ENCODE data around the gene ZNF254.
"Not testable (repeated sequence)": the region's sequence is repeated elsewhere in the genome, so short reads cannot be mapped to it uniquely, and the experiment has no call there.

ZNF254 gene

DNA sequence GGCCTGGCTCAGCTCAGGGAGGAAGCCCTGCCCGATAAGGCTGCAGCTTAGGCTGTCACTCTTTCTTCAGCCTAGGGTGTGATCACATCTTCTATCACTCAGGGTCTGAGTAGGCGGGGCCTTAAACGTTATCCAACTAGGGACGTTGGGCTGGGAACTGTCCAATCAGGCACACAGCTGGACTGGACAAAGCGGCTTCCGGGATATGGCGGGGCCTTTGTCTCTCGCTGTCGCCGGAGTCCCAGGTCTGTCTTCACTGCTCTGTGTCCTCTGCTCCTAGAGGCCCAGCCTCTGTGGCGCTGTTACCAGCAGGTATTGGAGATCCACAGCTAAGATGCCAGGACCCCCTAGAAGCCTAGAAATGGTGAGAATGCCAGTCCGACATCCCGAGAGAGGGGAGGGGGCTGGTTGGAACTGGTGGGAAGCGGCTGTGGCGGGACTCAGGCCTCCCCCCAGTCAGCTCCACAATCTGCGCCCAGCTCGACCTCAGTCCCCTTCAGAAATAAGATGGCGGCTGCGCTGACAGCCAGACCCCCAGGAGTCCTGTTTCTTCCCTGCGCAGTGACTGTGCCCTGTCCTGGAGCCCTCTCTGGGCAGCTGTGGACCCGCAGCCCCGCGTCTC is at the start of gene ZNF254:
Gene ZNF254, plus strand, starts transcription at position 214 of the 622 bp plus-strand sequence. Its CDS starts 121 bp downstream, at position 335.
- peak; percentile 47 to 53 for DNase-seq (ENCODE audit: low read depth in 2 of 2)

DNA sequence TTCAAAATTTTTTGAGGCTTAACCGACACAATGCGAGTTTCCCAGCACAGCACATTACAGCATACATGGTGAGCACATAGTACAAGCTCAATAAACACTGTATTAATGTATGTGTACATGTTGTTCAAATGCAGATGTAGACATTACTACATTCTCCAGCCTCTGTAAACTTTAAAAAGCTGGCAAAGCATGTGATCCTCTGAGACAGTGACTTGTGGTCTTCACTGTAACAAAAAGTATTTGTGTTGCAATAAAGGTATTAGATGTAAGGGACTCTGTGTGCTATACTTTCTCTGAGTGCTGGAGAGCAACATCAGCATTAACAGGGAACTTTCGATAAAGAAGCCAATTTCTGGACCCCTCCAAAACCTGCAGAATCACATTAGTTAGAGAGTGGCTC is 46.4 kb upstream of the ZNF254 start:
- no peak for DNase-seq (ENCODE audit: low read depth in 2 of 2)

DNA sequence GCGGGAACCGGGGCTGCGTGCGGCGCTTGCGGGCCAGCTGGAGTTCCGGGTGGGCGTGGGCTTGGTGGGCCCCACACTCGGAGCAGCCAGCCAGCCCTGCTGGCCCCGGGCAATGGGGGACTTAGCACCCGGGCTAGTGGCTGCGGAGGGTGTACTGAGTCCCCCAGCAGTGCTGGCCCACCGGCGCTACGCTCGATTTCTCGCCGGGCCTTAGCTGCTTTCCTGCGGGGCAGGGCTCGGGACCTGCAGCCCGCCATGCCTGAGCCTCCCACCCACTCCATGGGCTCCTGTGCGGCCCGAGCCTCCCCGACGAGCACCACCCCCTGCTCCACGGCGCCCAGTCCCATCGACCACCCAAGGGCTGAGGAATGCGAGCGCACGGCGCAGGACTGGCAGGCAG is 45.7 kb upstream of the ZNF254 start:
- DNase-seq (ENCODE audit: low read depth in 2 of 2): not testable (repeated sequence)

DNA sequence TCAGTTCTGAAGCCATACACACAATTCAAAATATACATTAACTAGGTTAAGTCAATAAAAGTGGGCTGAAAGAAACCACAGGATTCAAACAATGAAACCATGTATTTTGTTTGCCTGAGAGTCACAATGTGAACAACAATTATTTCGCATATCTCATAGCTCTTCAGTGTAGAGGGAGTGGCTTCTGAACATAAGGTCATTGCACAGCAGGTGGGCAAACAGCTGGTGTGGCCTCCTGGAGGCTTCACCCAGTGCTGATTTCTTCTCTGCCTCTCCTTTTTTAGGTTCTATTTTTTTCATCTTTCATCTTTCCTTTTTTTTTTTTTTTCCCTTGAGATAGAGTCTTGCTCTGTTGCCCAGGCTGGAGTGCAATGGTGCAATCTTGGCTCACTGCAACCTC is 40.4 kb upstream of the ZNF254 start:
- DNase-seq (ENCODE audit: low read depth in 2 of 2): no peak

DNA sequence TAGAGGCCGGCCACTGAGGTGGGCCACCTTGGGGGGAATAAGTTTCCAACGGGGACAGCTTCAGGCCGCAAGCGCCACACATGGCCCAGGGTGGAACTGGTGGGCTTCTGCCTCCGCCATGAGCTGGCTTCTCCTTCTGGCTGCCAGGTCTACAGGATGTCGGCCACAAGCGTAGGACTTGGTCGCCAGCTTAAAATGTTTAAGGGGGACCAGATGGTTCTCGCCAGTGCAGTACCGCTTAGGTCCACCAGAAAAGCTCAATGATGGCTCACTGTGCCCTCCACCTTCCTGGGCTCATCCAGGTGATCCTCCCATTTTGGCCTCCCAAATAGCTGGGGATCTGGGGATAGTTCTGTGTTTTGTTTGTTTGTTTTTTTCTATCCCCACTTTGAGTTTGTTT is 38.7 kb upstream of the ZNF254 start:
- DNase-seq (ENCODE audit: low read depth in 2 of 2): no peak

DNA sequence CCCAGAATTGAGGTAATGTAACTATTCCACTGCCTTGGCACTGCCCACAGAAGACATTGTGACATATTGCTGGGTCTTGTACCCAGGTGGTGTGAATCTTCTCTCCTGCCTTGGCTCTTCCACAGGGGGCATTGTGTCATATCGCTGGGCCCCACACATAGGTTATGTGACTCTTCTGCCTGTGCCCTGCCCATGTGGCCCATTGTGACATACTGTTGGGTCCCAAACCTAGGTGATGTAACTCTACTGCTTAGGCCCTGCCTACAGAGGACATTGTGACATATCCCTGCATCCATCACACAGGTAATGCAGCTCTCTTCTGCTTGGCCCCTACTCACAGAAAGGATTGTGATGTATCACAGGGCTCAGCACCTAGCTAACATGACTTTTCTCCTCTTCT is 37.5 kb upstream of the ZNF254 start:
- no peak for DNase-seq (ENCODE audit: low read depth in 2 of 2)

DNA sequence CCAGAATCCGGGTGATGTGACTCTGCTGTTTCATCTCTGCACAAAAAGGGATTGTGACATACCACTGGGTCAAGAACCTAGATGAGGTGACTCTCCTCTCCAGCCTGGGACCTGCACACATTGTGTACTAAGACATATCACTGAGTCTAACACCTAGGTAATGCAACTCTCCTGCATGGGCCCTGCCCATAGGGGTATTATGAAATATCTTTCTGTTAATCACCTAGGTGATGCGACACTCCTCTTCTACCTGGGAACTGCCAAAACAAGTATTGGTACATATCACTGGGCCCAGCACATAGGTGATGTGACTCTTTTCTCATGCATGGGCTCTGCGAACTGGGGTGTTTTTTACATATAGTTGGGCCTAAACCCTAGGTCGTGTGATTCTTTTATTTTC is 35.5 kb upstream of the ZNF254 start:
- no peak for DNase-seq (ENCODE audit: low read depth in 2 of 2)

DNA sequence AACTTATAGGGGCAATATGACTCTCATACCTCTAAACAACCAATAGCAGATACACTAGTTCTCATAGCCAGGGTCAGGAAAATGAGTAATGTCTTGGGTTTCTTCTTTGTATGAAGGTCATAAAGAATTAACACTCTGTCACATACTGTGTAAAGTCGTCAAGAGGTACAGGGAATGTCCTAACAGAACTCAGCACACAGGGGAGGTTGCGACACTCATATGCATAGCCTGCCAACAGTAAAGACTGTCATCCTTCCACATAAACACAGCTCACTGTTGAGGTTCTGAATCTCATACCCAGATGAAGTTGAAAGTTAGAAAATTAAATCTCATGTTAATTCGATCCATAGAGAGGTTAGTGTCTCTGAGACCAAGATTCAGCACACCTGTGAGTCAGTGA is 34.2 kb upstream of the ZNF254 start:
- DNase-seq (ENCODE audit: low read depth in 2 of 2): no peak

DNA sequence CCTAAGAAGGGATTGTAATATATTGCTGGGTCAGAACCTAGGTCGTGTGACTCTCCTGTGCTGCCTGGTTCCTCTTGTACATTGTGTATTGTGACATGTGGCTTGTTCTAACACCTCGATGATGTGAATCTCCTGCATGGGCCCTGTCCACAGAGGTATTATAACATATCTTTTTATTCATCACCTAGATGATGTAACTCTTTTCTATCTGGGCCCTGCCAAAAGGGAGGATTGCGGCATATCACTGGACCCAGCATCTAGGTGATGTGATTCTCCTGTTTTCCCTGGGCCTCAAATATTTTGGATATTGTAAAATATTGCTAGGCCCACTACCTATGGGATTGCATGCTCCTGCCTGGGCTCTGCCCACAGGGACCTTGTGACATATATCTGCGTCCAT is 33.4 kb upstream of the ZNF254 start:
- no peak for DNase-seq (ENCODE audit: low read depth in 2 of 2)

DNA sequence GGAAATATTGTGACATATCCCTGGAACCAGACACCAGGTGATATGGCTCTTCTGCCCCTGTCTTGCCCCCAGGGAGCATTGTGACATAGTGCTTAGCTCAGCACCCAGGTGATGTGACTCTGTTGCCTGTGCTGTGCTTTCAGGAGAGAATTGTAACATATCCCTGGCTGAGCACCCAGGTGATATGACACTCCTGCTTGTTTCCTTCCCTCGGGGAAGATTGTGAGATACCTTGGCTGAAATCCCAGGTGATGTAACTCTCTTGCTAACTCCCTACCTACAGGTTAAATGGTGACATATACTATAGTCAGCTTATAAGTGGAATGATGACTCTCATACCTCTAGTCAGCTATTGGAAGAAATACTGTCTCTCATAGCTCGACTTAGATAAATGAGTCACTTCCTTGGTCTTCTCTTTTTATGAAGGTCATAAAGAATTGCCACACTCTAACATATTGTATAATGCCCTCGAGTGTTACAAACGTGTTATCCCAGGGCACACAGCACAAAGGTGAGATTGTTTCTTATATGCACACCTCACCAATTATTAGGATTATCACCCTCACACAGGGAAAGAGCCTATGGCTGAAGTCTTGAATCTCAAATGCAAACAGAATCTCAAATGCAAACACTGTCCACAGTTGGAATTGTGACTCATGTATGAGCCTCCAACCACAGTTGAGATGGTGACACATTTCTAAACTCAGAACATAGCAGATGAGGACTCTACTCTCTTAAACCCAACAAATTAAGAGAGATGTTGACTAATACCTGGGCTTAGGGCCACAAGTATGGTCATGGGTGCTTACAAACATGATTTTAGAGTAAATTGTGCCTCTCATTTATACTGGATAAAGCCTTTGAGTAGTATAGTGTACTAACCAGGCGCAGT is 32.7 kb upstream of the ZNF254 start:
- no peak for DNase-seq (ENCODE audit: low read depth in 2 of 2)

DNA sequence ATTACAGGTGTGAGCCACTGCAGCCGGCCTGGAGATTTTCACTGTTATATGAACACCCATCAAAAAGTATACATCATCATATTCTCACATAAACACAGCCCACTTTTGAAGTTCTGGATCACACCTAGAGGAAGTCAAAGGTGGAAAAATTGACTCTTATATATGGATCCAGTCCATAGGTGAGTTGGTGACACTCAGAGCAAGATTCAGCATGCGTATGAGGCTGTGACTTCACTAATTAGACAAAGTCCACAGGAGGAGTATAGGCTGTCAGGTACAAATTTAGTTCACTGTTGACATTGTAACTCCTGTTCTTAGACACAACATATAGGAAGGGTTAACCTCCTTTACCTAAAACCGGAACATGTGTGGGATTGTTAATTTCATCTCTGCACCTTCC is 31.4 kb upstream of the ZNF254 start:
- DNase-seq (ENCODE audit: low read depth in 2 of 2): no peak

DNA sequence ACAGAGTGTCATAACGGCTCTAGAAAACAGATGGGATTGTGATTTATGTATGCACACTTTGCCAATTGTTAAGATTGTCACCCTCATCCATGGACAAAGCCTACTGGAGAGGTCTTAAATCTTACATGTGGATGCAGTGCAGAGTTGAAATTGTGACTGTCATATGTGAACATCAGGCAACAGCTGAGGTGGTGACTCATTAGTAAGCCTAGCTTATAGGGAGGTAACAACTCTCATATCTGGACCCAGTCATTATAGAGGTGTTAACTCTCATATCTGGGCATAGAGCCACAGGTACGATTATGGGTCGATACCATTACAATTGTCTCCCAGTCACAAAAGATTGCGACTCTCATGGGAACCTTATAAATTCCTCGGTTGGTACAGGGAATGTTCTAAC is 29.8 kb upstream of the ZNF254 start:
- no peak for DNase-seq (ENCODE audit: low read depth in 2 of 2)

DNA sequence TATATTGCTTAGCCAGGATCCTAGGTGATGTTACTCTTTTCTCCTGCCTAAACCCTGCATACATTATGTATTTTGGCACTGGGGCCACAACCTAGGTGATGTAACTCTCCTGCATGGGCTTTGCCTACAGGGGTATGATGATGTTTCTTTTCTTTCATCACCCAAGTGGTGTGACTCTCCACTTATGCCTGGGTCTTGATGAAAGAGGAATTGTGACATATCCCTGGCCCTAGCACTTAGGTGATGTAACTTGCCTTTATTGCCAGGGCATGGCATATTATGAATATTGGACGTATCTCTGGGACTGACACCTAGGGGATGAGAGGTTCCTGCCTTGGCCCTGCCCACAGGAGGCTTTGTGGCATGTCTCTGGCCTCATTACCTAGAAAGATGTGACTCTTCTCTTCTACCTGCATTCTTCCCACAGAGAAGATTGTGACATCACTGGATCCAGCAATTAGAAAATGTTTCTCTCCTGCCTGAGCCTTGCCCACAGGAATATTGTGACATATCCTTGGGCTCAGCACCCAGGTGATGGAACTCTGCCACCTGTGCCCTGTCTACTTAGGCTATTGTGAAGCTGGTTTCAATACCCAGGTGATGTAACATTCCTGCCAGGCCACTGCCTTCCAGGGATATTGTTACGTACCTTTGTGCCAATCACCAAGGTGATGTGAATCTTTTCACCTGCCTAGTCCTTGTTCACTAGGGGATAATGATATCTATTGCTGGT is 27.3 kb upstream of the ZNF254 start:
- no peak for DNase-seq (ENCODE audit: low read depth in 2 of 2)

DNA sequence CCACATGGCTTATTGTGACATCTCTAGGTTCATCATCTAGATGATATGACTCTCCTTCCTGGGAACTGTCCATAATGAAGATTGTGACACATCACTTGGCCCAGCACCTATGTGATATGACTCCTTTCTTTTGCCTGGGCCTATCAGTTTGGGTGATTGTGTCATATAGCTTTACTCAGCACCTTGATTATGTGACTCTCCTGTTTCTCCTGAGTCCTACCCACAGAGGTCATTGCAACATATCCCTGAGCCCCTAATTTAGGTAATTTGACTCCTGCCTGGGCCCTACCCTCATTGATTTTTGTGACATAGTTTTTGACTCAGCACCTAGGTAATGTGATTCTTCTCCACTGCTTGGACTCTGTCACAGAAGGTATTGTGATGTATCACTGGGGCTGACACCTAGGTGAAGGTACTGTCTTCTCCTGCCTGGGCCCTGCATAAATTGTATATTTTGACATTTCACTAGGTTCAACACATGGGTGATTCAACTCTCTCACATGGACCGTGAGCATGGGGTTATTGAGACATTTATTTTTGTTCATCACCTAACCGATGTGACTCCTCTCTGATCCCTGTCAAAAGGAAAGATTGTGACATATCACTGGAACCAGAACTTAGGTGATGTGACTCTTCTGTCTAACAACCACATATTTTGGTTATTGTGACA is 26.2 kb upstream of the ZNF254 start:
- no peak for DNase-seq (ENCODE audit: low read depth in 2 of 2)

DNA sequence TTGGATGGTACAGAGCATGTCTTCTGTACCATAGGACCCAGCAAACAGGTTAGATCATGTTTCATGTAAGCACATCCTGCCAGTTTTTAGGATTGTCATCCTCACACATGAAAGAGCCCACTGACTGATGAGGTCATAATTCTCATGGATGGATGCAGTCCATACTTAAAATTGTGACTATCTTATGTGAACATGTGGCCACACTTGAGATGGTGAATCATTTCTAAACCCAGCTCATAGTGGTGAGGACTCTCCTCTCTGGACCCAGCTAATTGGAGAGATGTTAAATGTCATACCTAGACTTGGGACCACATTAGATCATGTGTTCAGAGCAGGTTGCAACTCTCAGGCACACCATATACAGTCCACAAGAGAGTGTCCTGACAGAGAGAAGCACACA is 24.8 kb upstream of the ZNF254 start:
- DNase-seq (ENCODE audit: low read depth in 2 of 2): no peak

DNA sequence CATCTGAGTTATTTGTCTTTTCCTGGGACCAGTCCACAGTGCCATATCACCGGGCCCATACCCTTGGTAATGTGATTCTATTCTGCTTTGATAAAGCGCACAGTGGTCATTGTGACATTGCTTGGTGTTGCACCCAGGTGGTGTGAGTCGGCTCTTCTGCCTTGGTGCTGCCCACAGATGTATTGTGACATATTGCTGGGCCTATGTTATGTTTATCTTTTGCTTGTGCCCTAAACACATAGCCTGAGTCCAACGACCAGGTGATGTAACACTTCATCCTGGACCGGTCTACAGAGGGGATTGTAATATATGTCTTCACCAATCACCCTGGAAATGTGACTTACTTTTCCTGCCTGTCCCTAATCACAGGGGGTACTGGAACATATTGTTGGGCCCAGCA is 23.7 kb upstream of the ZNF254 start:
- no peak for DNase-seq (ENCODE audit: low read depth in 2 of 2)

DNA sequence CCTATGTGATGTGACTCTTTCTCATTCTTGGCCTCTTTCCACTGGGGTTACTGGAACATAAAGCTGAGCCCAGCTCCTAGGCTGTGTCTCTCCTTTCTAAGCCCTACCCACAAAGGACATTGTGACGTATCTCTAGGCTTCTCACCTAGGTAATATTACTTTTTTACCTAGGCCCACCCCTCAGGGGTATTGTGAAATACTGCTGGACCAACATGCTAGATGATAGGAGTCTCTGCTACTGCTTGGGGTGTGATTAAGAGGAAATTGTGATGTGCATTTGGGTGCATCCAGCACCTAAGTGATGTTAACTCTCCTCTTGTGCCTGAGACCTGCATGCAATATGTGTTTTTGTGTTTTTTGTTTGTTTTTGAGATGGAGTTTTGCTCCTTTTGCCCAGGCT is 22.8 kb upstream of the ZNF254 start:
- no peak for DNase-seq (ENCODE audit: low read depth in 2 of 2)

DNA sequence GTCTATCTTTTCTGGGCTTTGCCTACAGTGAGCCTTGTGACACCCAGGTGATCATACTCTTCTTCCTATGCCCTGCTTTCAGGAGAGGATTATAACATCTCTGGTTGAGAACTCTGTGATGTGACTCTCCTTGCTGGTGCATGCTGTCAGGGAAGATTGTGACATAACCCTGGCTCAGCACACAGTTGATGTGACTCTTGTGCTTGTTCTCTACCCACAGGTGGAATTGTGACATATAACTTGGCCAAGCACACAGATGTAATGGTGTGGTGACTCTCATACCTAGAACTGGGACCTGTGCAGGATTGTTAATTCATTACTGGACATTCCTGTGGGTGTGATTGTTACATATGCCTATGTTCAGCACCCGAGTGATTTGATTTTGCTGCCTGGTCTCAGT is 21.7 kb upstream of the ZNF254 start:
- DNase-seq (ENCODE audit: low read depth in 2 of 2): no peak

DNA sequence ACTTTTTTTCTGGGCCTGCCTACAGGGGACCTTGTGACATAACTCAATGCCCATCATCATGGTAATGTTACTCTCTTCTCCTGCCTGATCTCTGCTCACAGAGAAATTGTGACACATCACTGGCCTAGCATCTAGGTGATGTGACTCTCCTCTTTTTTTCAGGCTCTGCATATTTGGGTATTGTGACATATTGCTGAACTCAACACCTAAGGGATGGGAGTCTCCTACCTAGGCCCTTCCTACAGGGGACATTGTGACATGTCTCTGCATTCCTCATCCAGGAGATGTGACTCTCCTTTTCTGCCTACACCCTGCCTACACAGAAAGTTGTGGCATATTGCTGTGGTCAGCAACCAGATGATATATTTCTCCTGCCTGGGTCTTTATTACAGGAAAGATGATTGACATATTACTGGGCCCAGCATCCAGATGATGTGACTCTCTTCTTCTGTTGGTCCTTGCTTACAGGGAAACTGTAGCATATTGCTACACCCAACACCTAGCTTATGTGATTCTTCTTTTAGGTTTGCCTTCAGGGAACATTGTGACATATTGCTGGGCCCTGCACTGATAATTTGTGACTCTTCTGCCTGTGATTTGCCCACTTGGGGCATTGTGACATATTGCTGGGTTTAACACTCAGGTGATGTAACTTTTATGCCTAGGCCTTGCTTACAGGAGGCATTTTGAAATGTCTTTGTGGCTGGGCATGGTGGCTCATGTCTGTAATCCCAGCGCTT is 21.0 kb upstream of the ZNF254 start:
- DNase-seq (ENCODE audit: low read depth in 2 of 2): no peak

DNA sequence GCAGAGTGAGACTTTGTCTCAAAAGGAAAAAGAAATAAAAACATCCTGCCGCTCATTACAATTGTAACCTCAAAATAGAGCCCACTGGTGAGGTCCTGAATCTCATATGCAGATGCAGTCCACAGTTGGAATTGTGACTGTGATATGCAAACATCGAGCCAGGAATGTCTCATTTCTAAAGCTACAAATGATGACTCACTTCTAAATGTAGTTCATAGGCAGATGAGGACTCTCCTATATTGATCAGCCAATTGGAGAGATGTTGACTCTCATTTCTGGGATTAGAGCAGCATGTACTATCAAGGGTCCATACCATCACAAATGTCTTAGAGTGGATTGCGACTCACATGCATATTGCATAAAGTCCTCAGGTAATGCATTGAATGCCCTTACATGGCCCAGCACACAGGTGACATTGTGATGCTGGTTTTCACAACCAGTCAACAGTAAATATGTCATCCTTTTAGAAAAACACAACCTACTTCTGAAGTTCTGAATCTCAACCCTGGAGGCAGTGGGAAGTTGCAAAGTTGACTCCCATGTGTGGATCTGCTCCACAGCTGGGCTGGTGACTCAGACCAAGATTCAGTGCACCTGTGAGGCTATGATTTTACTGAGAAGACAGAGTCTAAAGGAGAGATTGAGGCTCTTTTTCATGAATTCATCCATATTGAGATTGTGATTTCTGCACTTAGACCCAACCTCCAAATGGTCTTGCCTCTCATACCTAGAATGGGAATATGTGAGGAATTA is 16.9 kb upstream of the ZNF254 start:
- DNase-seq (ENCODE audit: low read depth in 2 of 2): no peak

DNA sequence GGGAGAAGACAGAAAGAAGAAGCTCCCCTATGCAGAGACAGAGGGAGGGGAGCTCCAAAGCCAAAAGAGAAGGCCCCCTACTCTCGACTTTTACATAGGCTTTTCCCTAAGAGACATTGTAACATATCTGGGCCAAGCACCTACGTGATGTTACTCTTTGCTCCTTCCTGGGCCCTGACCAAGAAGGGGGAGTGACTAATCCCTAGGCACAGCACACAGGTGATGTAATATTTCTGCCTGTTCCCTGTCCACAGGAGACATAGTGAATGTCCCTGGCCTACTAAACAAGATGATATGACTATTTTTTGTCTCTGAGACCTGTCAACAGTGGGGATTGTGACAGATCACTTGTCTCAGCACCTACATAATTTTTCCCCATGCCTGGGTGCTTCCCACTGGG is 15.9 kb upstream of the ZNF254 start:
- no peak for DNase-seq (ENCODE audit: low read depth in 2 of 2)
